ENCODE data around the gene UNG. TPM values are rescaled to one million over a fixed set of nuclear protein-coding genes. Genes with fewer than 3 reads are reported as not detected.

UNG gene
- total RNA-seq, 1 experiment from 2014 or later = 74.4 TPM

- peak; percentile 83; the same call in 1 of the 2 replicates for TF ChIP-seq SIN3A (IDR thresholded peaks at IDR 0.05; ENCODE audit: borderline replicate concordance, insufficient read depth, low read depth, low read length)
These were observed 4.1 kb upstream of the UNG start, which contains the start of gene ALKBH2 (continued) for GRCh38 chr12:109093022-109093918.

GRCh38 chr12:109097140-109097434 lies 310 bp upstream of the UNG start:
- ATAC-seq (peak; percentile 5), DNase-seq (ENCODE audit: low read depth, low spot score) (no peak)
- peaks cover 5% of the 10 kb centered on the region; the same call in 1 of the 2 replicates for H3K36me3 ChIP-seq (ENCODE audit: control insufficient read depth, insufficient read depth, low read length)
- H3K4me1 ChIP-seq (ENCODE audit: control insufficient read depth, insufficient read depth, low read length) = peaks cover 16% of the 10 kb centered on the region
- intact Hi-C loops (cut with micrococcal nuclease; ENCODE audit: unreplicated experiment) = loop anchor here (10.0 kb wide), 2 partner anchors 142 to 242 kb away; partner anchors contain the start of gene SSH1
- no peaks in the 10 kb centered on the region for H3K9me3 ChIP-seq (ENCODE audit: control insufficient read depth, insufficient read depth, low read depth, low read length)
- BruUV-seq (replicated peaks) = no TSS peak
- H3K27me3 ChIP-seq (ENCODE audit: control insufficient read depth, insufficient read depth, low read length) = no peaks in the 10 kb centered on the region
- peak overlapping the region; percentile 78 to 84 for H3K4me3 ChIP-seq (ENCODE audit: low read depth in 2 of 2, low read length in 2 of 2)
- in situ Hi-C loops (cut with HindIII; ENCODE audit: low pct_unique_long_range_greater_than_20kb, low sequenced_read_pairs) = no loop called here
- peak overlapping the region; percentile 78 for H3K27ac ChIP-seq (ENCODE audit: low read length)
- CTCF ChIA-PET = interaction anchor here (0.6 kb wide), 1 partner anchor 379 kb away, joined by 6 read pairs; no protein-coding TSS in a partner anchor
- POLR2A ChIA-PET = no interaction called here
- TF ChIP-seq POLR2AphosphoS5 (IDR thresholded peaks at IDR 0.05; ENCODE audit: low read depth, low read length) = no peak
- no peak for TF ChIP-seq TCF7L2 (IDR thresholded peaks at IDR 0.05; ENCODE audit: low read depth, low read length)
- TF ChIP-seq SIN3A (IDR thresholded peaks at IDR 0.05; ENCODE audit: borderline replicate concordance, insufficient read depth, low read depth, low read length) = no peak
- no peak for TF ChIP-seq REST (IDR thresholded peaks at IDR 0.05; ENCODE audit: insufficient read depth in 1 of 2, low read depth in 2 of 2, low read length in 1 of 2)
- TF ChIP-seq CTCF (IDR thresholded peaks at IDR 0.05) = no peak

- Histone ChIP-seq H3K27ac (ENCODE audit: low read length) (peak overlapping the region; percentile 86), H3K27me3 (ENCODE audit: control insufficient read depth, insufficient read depth, low read length) (no peaks in the 10 kb centered on the region), H3K9me3 (ENCODE audit: control insufficient read depth, insufficient read depth, low read depth, low read length) (no peaks in the 10 kb centered on the region), H3K4me3 (ENCODE audit: low read depth in 2 of 2, low read length in 2 of 2) (peak overlapping the region; percentile 78 to 84), H3K36me3 (ENCODE audit: control insufficient read depth, insufficient read depth, low read length) (peaks cover 5% of the 10 kb centered on the region), H3K4me1 (ENCODE audit: control insufficient read depth, insufficient read depth, low read length) (peaks cover 7% of the 10 kb centered on the region)
- BruUV-seq (replicated peaks) = no TSS peak
- DNase-seq (ENCODE audit: low read depth, low spot score) = no peak
- intact Hi-C loops (cut with micrococcal nuclease; ENCODE audit: unreplicated experiment) (loop anchor here (10.0 kb wide), 2 partner anchors 143 to 243 kb away; partner anchors contain the start of gene SSH1), in situ Hi-C loops (cut with HindIII; ENCODE audit: low pct_unique_long_range_greater_than_20kb, low sequenced_read_pairs) (no loop called here)
- CTCF ChIA-PET = interaction anchor here (1.4 kb wide), 1 partner anchor 13 kb away, joined by 3 read pairs; no protein-coding TSS in a partner anchor
- POLR2A ChIA-PET = no interaction called here
- TF ChIP-seq SIN3A (IDR thresholded peaks at IDR 0.05; ENCODE audit: borderline replicate concordance, insufficient read depth, low read depth, low read length) (peak; percentile 67; the same call in 1 of the 2 replicates), CTCF (IDR thresholded peaks at IDR 0.05) (no peak)
- ATAC-seq = peak; percentile 39
These were observed 797 bp downstream of the UNG start for GRCh38 chr12:109098183-109098604.
